HG03558 (cell line): ENCODE measurements around the gene BAG5.
"Not testable (repeated sequence)": the region's sequence is repeated elsewhere in the genome, so short reads cannot be mapped to it uniquely, and the experiment has no call there.

Source experiments
- ATAC-seq: cut with Tn5 transposase; IDR thresholded peaks from one replicate; pipeline ENCODE4 v1.9.1; 2021; ENCODE audit warnings: moderate number of reproducible peaks; ENCODE audit not compliant: unreplicated experiment; ENCODE audit errors: extremely low read depth

BAG5 gene

DNA sequence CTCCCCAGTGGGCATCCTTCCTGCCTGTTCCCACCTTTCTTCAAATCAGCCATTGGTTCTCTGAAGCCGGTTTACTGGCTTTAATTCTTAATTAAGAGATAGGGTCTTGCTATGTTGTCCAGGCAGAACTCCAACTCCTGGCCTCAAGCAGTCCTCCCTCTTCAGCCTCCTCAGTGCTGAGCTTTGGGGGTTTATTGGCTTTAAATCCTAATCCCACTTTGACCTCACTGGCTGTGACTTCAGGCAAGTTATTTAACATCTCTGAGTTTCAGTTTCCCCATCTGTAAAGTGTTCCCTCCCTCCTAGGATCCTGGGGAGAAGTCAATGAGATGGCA lies 35.6 kb downstream of the BAG5 start:
- no peak for ATAC-seq

DNA sequence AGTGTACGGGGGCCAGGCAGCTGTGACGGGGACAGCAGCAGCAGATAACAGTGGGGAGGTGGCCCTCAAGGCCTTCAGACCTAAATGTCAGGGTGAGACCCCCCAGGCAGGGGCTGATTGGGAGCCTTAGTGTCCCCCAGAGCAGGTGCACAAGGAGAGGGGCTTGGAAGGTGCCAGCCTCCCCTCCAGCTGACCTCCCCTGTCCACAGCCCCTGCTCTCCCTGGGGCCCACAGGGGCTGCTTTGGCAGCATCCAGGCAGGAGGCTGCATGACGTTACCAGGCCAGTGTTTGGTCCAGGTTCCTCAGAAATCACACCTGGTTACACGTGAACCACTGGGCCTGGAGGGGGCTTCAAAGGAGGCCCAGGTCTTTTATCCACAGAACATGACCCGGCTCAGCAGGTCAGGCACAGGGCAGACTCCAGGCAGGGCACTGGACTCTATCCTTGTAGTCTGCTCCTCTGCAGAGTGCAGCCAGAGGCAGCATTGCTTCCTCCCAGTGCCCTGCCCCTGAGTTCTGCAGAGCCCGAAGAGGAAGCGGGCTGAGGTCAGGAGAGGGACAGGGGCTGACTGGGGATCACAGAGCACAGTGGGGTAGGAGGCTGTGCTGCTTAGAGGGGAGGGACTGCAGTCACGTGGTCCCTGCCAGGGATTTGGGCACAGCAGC lies 36.1 kb downstream of the BAG5 start:
- ATAC-seq = no peak

DNA sequence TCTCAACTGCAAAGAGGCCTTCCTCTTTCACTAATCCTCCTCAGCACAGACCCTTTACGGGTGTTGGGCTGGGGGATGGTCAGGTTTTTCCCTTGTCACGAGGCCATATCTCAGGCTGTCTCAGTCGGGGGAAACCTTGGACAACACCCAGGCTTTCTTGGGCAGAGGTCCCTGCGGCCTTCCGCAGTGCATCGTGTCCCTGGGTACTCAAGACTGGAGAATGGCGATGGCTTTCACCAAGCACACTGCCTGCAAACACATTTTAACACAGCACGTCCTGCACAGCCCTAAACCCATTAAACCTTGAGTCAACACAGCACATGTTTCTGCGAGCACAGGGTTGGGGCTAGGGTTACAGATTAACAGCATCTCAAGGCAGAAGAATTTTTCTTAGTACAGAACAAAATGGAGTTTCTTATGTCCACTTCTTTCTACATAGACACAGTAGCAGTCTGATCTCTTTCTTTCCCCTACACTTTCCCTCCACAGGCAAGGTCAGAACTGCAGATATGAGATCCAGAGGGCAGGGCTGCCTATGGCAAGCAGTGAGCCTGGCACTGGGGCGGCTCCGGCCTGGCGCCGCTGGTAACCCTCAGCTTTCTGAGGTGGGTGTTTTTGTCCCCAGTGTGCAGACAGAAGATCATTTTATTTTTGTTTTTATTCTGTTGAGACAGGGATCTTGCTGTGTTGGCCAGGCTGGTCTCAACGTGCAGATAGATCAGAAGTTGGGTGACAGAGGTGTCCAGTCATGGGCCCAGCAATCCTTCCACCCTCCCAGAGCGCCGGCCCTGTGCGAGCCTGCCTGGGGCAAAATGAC lies 36.8 kb downstream of the BAG5 start:
- not testable (repeated sequence) for ATAC-seq

DNA sequence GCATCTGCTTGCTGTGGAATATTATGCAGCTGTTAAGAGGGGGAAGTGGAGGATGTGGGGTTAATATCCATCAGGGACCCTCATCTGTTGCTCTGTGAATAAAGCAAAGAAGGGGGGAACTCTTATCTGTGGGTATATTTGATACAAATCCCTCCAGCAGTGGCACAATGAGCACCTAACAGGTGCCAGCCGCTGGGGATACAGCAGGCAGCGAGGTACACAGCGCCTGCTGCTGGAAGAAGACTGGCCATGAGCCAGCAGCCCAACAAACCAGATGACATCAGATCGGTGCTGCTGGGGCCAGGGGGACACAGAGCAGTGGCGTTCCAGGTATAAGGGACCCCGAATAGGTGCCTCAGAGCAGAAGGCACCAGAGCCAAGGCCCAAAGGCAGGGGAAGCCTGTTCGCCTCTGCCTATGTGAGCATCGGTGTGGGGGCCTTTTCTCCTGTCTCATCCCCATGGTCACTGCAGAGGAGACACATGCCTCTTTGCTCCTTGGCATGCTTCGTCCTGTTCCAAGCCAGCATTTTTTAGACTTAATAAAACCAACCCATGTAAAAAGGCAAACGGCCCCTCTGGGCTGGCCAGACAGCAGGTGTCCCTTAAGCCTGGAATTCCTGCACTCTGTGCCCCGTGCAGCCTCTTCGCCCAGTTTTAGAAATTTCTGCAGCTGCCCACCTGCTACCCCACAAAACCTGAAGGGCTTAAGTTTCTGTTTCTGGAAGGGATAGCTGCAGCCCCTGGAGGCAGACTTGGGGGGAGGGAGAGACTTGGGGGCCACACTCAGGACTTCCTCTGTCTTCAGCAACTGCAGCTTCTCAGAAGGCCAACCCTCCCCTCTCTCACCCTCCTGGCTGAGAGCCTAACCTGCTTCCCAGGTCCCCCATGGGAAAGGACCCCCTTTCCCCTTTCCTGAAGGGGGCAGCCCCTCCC lies 38.2 kb downstream of the BAG5 start:
- no peak for ATAC-seq

DNA sequence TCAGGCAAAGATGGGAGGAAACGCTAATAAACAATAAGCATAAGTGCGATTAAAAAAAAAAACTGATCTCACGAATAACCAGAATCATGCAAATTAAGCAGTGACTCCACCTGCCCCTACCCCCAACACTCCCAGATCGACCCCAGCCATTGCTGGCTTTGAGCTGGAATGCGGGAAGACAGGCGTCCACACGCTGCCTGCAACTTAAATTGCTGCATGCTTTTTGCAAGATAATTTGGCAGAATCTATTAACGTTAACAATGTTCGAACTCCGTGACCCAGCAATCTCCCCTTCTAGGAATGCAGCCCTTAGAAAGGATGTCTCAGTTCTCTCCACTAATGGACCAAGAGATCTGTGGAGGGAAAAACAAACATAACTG lies 38.9 kb downstream of the BAG5 start:
- ATAC-seq = no peak

DNA sequence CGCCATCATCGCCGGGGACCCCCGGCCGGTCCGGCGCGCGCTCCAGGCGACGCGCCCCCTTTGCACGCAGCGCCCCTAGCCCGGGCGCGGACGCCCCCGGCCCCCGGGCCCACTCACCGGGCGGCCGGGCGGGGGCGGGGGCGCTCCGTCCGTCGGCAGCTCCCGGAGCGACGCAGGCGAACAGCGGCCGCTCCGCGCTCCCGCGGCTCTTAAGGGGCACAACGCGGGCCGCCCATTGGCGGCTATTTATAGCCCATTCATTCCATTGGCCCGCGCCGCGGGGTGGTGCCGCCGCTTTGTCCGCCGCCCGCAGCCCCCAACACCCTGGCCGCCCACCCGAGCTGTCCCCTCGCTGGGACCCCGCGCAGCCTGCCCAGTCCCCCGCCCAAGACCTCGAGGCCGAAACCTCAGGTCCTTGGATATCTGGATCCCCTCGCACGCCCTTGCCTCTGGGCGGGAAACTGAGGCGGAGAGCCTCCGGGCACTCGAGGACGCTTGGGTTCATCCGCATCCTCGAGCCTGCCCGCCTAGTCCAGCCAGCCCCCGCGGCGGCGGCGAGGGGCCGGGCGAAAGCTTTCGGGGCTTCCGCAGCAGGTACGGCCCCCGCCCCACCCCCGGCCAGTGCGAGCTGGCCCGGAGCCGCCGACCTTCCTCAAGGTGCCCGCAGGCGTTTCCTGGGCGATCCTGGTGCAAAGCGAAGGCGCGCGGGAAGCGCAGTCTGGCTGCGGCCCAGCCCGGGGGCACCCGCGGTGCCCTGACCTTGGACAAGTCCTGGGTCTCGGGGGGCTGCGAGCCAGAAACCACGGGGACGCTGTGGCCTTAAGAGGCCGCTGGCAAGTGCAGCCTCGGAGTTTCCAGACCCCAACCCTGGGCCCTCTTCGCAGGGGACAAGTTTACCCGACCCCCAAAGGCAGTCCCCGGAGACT lies 39.5 kb downstream of the BAG5 start, which contains the start of gene CKB:
Gene CKB (minus strand): TSS at position 182 of the 926 bp plus-strand sequence. CDS start 337 bp downstream, outside the sequence.
- ATAC-seq = no peak

DNA sequence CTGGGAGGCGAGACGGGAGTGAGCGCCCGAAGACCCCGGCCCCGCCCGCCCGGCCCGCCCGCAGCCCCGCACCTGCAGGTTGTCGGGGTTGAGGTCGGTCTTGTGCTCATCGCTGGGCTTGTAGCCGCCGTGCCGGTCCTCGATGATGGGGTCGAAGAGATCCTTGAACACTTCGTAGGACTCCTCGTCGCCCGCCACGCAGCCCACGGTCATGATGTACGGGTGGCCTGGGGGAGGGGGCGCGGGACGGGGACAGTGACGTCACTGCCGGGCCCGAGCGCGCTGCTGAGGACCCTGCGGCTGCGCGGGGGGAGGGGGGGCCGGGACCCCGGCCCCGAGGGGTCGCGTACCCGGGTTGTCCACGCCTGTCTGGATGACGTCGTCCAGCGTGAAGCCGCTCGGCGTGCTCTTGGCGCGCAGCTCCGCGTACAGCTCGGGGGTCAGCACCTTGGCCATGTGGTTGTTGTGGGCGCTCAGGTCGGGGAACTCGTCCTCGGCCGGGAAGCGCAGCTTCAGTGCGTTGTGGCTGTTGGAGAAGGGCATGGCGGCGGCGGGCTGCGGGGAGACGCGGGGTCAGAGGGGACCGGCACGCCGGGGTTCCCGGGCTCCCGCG lies 40.4 kb downstream of the BAG5 start:
- ATAC-seq = no peak

DNA sequence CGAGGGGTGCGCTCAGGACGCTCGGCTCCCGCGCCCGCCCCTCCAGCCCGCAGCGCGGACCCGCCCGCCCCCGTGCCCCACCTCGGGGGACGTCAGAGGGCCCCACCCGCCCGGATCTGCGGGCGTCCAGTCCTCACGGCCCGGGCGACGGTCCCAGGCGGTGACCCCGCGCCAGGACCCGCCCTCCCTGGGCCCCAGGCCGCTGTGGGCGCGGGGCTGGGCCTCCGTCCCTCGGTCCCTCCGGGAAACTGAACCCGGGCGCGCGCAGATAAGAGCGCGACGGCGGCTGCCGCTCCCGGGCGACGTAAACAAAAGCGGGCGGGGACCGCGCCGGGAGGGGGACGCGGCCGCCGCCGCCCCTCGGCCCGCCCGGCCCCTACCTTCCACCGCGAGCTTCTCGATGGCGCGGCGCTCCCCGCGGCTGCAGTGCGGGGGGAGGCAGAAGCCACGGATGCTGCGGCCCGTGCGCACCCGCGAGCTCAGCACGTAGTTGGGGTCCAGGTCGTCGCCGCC lies 41.0 kb downstream of the BAG5 start:
- ATAC-seq = no peak

DNA sequence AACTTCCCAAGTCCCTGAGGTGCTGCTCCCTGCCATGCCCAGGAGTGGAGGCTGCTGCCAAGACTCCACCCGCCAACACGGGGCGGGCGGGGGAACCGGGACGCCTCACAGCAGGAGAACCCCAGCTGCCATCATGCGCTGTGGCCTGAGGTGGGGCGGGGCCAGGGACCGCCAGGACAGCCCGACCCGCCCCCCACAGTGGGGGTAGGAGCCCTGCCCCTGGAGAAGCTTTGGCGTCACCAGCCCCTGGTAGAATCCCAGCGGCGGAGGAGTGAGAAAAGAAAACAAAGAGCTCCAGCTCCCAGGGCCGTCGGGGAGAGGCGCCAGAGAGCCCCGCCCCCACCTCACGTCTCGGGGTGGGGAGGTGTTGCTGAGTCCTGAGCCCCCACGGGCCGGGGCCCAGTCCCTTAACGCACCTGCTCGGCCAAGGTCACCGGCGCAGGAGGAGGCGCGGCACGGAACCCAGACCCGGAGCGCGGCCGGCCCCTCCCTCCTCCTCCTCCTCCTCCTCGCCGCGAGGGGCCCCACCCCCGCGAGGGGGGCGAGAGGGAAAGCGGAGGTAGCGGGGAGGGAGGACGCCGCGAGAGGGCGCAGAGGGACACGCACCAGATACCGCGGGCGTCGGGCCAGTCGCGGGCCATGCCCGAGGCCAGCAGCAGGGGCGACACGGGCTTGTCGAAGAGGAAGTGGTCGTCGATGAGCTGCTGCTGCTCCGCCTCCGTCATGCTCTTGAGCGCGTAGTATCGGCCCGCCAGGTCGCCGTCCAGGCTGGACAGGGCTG lies 41.6 kb downstream of the BAG5 start:
- ATAC-seq = no peak

DNA sequence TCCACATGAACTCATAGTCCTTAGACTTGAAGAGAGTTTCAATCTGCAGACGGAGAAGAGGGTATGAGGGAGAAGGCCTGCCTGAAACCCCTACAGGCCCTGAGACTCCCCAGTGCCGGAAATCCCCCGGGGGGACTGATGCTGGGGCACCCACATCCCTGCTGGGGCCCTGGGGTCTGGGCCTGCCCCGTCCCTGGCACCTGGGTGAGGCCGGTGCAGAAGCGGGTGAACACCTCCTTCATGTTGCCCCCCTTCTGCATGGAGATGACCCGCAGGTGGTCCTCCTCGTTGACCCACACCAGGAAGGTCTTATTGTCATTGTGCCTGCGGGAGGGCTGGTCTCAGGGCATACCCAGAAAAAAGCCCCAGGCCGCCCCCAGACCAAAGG lies 42.2 kb downstream of the BAG5 start:
- ATAC-seq = no peak

DNA sequence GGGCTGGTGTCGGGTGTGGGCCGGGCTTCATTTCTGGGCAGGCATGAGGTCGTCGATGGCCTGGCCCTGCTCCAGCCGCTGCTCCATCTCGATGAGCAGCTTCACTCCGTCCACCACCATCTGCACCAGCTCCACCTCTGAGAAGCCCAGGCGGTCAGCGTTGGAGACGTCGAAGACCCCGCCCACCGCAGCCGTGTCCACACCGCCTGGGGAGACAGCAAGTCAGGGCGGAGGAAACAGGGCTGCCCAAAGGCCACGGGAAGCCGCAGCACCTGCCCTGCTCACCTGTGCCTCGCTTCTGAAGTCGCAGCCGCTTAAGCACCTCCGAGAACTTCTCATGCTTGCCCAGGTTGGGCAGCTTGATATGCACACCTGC lies 42.6 kb downstream of the BAG5 start:
- no peak for ATAC-seq

DNA sequence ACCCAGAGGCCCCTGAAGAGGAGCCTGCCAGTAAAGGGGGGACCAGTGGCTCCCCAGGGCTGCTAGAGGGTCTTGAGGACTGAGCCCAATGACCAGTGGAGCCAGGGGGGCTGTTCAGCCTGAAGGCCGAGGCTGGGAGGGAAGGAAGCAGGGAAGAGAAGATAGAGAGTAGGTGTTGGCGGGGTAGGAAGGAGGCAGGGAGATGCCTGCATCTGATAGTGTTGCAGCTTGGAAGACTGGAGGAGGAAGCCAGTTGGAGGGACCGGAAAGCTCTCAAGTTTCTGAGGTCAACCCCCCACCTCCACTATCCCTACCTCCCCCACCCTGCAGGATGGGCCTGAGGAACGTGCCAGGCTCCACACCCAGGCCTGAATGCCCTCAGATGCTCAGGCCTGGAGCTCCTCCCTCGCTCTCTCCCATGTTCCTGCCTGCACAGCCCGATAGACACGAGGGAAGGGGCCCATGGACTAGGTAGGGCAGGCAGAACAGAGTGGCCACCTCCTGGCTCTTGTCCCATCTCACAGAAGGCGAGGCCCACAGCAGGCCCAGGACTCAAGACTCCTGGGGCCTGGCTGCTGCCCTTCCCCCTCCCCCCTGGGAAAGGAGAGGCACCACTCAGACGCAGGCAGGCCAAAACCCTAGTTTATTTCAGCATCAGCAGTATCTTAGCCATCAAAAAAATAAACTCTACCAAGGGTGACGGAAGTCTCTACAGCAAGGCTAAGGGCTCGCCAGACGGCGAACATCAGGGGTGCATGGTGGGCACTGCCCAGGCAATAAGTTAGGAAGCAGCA lies 43.2 kb downstream of the BAG5 start:
- ATAC-seq = no peak

DNA sequence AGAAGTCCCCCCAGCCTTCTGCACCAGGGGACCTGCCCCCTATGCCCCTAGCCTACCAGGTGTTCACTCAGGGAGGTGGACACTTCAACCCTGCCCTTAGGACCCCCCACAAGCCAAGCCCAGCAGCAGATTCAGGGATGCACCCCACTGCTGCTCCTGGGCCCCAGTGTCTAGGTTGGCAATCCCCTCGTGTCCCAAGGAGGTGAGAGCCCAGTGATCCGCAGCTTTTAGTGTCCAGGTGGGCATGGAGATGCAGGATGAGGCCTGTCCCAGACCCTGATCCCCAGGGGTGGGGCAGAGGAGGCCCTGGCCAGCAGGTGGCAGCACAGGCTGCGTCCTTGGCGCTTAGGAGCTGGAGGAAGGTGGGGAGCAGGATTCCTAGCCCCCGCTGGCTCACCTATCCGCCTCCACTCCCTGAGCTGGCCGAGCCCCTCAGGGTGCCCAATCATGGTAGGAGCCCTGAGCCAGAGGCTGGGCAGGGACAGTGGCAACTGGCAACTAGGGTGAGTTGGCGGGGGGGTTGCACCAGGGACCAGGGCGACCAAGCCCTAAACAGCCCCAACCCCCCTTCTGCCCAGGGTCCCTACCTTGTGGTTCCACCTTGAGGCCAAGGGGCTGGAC lies 43.9 kb downstream of the BAG5 start:
- no peak for ATAC-seq

DNA sequence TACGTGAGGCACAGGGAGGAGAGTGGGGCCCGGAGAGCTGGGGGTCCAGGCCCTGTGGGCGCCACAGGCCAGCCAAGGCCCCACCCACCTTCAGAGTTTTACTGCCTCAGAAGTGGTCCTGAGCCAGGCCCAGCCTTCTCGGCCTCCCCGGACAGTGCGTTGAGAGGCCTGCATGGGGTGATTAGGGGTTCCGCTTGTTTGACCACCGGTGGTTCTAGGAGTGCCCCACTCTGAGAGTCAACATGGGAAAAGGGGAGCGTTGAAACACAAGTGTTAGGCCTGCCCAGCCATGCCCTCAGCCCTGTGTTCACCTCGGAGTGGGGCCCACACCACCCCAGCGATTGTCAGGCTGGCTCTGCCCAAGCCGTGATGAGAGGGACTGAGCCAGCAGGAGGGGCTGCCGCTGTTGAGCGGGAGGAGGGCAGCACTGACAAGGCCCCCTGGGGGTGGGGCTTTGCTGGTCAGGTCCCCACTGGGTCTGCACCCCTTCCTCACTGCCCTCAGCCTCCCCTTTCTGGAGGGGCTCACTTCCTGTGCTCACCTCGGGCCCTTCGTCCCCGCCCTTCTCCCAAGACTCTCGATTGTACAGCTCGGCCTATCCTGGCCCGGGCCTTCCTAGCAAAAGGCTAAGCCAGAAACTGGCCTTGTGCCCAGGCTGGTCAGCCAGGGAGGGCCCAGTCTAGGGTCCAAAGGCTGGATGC lies 44.6 kb downstream of the BAG5 start:
- no peak for ATAC-seq

DNA sequence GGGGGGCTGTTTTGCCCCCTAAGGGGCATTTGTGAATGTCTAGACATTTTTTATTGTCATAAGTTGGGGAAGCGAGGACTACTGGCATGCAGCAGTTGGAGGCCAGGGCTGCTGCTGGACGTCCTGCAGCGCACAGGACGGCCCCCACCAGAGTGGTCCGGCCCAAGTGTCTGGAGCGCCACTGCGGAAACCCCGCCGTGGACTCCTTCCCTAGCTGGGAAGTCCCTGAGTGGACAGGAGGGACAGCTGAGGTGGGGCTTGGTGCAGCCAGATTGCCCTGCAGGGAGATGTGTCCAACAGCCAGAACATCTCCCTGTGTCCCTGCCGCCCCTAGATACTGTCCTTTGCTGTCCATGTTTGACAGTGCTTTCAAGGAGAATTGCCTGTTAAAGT lies 45.3 kb downstream of the BAG5 start:
- no peak for ATAC-seq

DNA sequence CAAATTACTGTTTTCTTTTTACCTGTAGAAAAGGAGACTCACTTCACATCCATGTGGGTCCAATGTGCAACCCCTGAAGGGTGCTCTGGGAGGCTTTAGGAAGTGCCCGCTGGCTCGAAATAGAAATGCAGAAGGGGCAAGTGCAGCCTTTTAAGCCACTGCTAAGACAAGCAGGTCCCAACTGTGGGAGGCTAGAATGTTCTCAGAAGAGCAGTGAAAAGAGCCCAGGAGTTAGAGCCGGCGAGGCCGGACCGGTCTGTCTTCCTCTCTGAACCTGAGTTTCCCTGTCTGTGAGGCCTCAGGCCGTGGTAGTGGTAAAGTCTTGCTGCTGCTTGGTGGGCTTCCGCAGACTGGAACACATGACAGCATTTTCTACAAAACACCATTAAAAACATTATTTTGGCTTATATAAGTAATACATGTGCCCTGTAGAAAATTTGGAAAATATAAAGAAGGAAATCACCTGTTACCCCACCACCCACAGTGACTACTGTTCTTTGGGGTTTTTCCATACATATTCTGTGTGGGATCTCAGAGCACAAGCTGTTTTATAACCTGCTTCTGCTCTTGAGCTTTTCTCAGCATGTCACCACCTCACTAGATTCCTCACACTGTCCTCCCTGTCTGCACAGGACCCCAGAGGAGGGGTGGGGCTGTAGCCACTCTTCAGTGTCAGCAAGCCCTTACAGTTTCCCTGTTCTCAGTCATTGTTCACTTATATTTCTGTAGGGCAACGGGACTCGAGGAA lies 45.9 kb downstream of the BAG5 start:
- no peak for ATAC-seq
